ENCODE results near the gene HNRNPC.
"Not testable (repeated sequence)": the region's sequence is repeated elsewhere in the genome, so short reads cannot be mapped to it uniquely, and the experiment has no call there.

The HNRNPC gene

GRCh38 chr14:21227150-21227549 lies 42.1 kb downstream of the HNRNPC start:
- Histone ChIP-seq H3K27ac (ENCODE audit: low read length) (no peak overlapping the region), H3K9me3 (ENCODE audit: control insufficient read depth in 2 of 2, low read length in 2 of 2) (no peaks in the 10 kb centered on the region), H3K27me3 (ENCODE audit: control insufficient read depth in 1 of 2, insufficient read depth in 2 of 2, low read length in 2 of 2) (no peaks in the 10 kb centered on the region), H3K36me3 (ENCODE audit: control insufficient read depth in 2 of 2, insufficient read depth in 2 of 2, low read length in 2 of 2) (peaks cover 19 to 46% of the 10 kb centered on the region in 2 donors), H3K4me3 (ENCODE audit: low read length in 2 of 2) (no peak overlapping the region), H3K9ac (ENCODE audit: low read length in 2 of 2) (no peak overlapping the region), H3K4me1 (ENCODE audit: control insufficient read depth, insufficient read depth, low read length) (peaks cover 4% of the 10 kb centered on the region)

- H3K9ac ChIP-seq (ENCODE audit: low read length in 2 of 2): no peak overlapping the region
- no peak overlapping the region for H3K4me3 ChIP-seq (ENCODE audit: low read length in 2 of 2)
- no peak overlapping the region for H3K27ac ChIP-seq (ENCODE audit: low read length)
- no peaks in the 10 kb centered on the region for H3K9me3 ChIP-seq (ENCODE audit: control insufficient read depth in 2 of 2, low read length in 2 of 2)
- H3K4me1 ChIP-seq (ENCODE audit: control insufficient read depth, insufficient read depth, low read length): no peaks in the 10 kb centered on the region
- peaks cover 22 to 46% of the 10 kb centered on the region in 2 donors for H3K36me3 ChIP-seq (ENCODE audit: control insufficient read depth in 2 of 2, insufficient read depth in 2 of 2, low read length in 2 of 2)
- H3K27me3 ChIP-seq (ENCODE audit: control insufficient read depth in 1 of 2, insufficient read depth in 2 of 2, low read length in 2 of 2): no peaks in the 10 kb centered on the region
Measured at GRCh38 chr14:21226467-21226866, 42.8 kb downstream of the HNRNPC start.

GRCh38 chr14:21225164-21225563 lies 44.1 kb downstream of the HNRNPC start:
- not testable (repeated sequence) for H3K9ac ChIP-seq (ENCODE audit: low read length in 2 of 2); H3K27ac ChIP-seq (ENCODE audit: low read length)
- H3K36me3 ChIP-seq (ENCODE audit: control insufficient read depth in 2 of 2, insufficient read depth in 2 of 2, low read length in 2 of 2): peaks cover 22 to 41% of the 10 kb centered on the region in 2 donors

GRCh38 chr14:21220874-21221477 lies 48.3 kb downstream of the HNRNPC start:
- H3K9ac ChIP-seq (ENCODE audit: low read length in 2 of 2): no peak overlapping the region
- H3K4me3 ChIP-seq (ENCODE audit: low read length in 2 of 2): no peak overlapping the region
- H3K36me3 ChIP-seq (ENCODE audit: control insufficient read depth in 2 of 2, insufficient read depth in 2 of 2, low read length in 2 of 2): peaks cover 13 to 30% of the 10 kb centered on the region in 2 donors
- H3K27ac ChIP-seq (ENCODE audit: low read length): no peak overlapping the region
- H3K4me1 ChIP-seq (ENCODE audit: control insufficient read depth, insufficient read depth, low read length): no peaks in the 10 kb centered on the region
- no peaks in the 10 kb centered on the region for H3K9me3 ChIP-seq (ENCODE audit: control insufficient read depth in 2 of 2, low read length in 2 of 2)
- H3K27me3 ChIP-seq (ENCODE audit: control insufficient read depth in 1 of 2, insufficient read depth in 2 of 2, low read length in 2 of 2): no peaks in the 10 kb centered on the region

More at GRCh38 chr14:21225164-21225563, 44.1 kb downstream of the HNRNPC start:
- not testable (repeated sequence) for H3K4me3 ChIP-seq (ENCODE audit: low read length in 2 of 2); H3K27me3 ChIP-seq (ENCODE audit: control insufficient read depth in 1 of 2, insufficient read depth in 2 of 2, low read length in 2 of 2); H3K4me1 ChIP-seq (ENCODE audit: control insufficient read depth, insufficient read depth, low read length); H3K9me3 ChIP-seq (ENCODE audit: control insufficient read depth in 2 of 2, low read length in 2 of 2)

GRCh38 chr14:21219561-21220111 lies 49.6 kb downstream of the HNRNPC start:
- no peaks in the 10 kb centered on the region for H3K27me3 ChIP-seq (ENCODE audit: control insufficient read depth in 1 of 2, insufficient read depth in 2 of 2, low read length in 2 of 2)
- H3K36me3 ChIP-seq (ENCODE audit: control insufficient read depth in 2 of 2, insufficient read depth in 2 of 2, low read length in 2 of 2): peaks cover 21 to 23% of the 10 kb centered on the region in 2 donors
- H3K9me3 ChIP-seq (ENCODE audit: control insufficient read depth in 2 of 2, low read length in 2 of 2): no peaks in the 10 kb centered on the region
- no peak overlapping the region for H3K4me3 ChIP-seq (ENCODE audit: low read length in 2 of 2)
- H3K27ac ChIP-seq (ENCODE audit: low read length): no peak overlapping the region
- no peak overlapping the region for H3K9ac ChIP-seq (ENCODE audit: low read length in 2 of 2)
- no peaks in the 10 kb centered on the region for H3K4me1 ChIP-seq (ENCODE audit: control insufficient read depth, insufficient read depth, low read length)

- Histone ChIP-seq H3K27me3 (ENCODE audit: control insufficient read depth in 1 of 2, insufficient read depth in 2 of 2, low read length in 2 of 2) (no peaks in the 10 kb centered on the region), H3K4me1 (ENCODE audit: control insufficient read depth, insufficient read depth, low read length) (no peaks in the 10 kb centered on the region), H3K9me3 (ENCODE audit: control insufficient read depth in 2 of 2, low read length in 2 of 2) (no peaks in the 10 kb centered on the region), H3K4me3 (ENCODE audit: low read length in 2 of 2) (no peak overlapping the region), H3K9ac (ENCODE audit: low read length in 2 of 2) (no peak overlapping the region), H3K27ac (ENCODE audit: low read length) (no peak overlapping the region), H3K36me3 (ENCODE audit: control insufficient read depth in 2 of 2, insufficient read depth in 2 of 2, low read length in 2 of 2) (peaks cover 22 to 24% of the 10 kb centered on the region in 2 donors)
Measured at GRCh38 chr14:21219120-21219519, 50.1 kb downstream of the HNRNPC start.

- Histone ChIP-seq H3K9me3 (ENCODE audit: control insufficient read depth in 2 of 2, low read length in 2 of 2) (no peaks in the 10 kb centered on the region), H3K9ac (ENCODE audit: low read length in 2 of 2) (no peak overlapping the region), H3K27ac (ENCODE audit: low read length) (no peak overlapping the region), H3K4me3 (ENCODE audit: low read length in 2 of 2) (no peak overlapping the region), H3K36me3 (ENCODE audit: control insufficient read depth in 2 of 2, insufficient read depth in 2 of 2, low read length in 2 of 2) (peaks cover 31 to 43% of the 10 kb centered on the region in 2 donors), H3K4me1 (ENCODE audit: control insufficient read depth, insufficient read depth, low read length) (no peaks in the 10 kb centered on the region), H3K27me3 (ENCODE audit: control insufficient read depth in 1 of 2, insufficient read depth in 2 of 2, low read length in 2 of 2) (no peaks in the 10 kb centered on the region)
Measured at GRCh38 chr14:21215879-21216251, 53.4 kb downstream of the HNRNPC start.

GRCh38 chr14:21215130-21215878 lies 53.9 kb downstream of the HNRNPC start:
- Histone ChIP-seq H3K9ac (ENCODE audit: low read length in 2 of 2) (no peak overlapping the region), H3K36me3 (ENCODE audit: control insufficient read depth in 2 of 2, insufficient read depth in 2 of 2, low read length in 2 of 2) (peaks cover 29 to 43% of the 10 kb centered on the region in 2 donors), H3K27ac (ENCODE audit: low read length) (no peak overlapping the region), H3K4me3 (ENCODE audit: low read length in 2 of 2) (no peak overlapping the region), H3K9me3 (ENCODE audit: control insufficient read depth in 2 of 2, low read length in 2 of 2) (no peaks in the 10 kb centered on the region), H3K4me1 (ENCODE audit: control insufficient read depth, insufficient read depth, low read length) (no peaks in the 10 kb centered on the region), H3K27me3 (ENCODE audit: control insufficient read depth in 1 of 2, insufficient read depth in 2 of 2, low read length in 2 of 2) (no peaks in the 10 kb centered on the region)

GRCh38 chr14:21213652-21214051 lies 55.6 kb downstream of the HNRNPC start:
- Histone ChIP-seq H3K9me3 (ENCODE audit: control insufficient read depth in 2 of 2, low read length in 2 of 2) (no peaks in the 10 kb centered on the region), H3K9ac (ENCODE audit: low read length in 2 of 2) (no peak overlapping the region), H3K27me3 (ENCODE audit: control insufficient read depth in 1 of 2, insufficient read depth in 2 of 2, low read length in 2 of 2) (no peaks in the 10 kb centered on the region), H3K36me3 (ENCODE audit: control insufficient read depth in 2 of 2, insufficient read depth in 2 of 2, low read length in 2 of 2) (peaks cover 41 to 43% of the 10 kb centered on the region in 2 donors), H3K27ac (ENCODE audit: low read length) (no peak overlapping the region), H3K4me1 (ENCODE audit: control insufficient read depth, insufficient read depth, low read length) (no peaks in the 10 kb centered on the region), H3K4me3 (ENCODE audit: low read length in 2 of 2) (no peak overlapping the region)

GRCh38 chr14:21212824-21213223 lies 56.4 kb downstream of the HNRNPC start:
- not testable (repeated sequence) for H3K9ac ChIP-seq (ENCODE audit: low read length in 2 of 2); H3K27ac ChIP-seq (ENCODE audit: low read length); H3K9me3 ChIP-seq (ENCODE audit: control insufficient read depth in 2 of 2, low read length in 2 of 2); H3K27me3 ChIP-seq (ENCODE audit: control insufficient read depth in 1 of 2, insufficient read depth in 2 of 2, low read length in 2 of 2); H3K4me1 ChIP-seq (ENCODE audit: control insufficient read depth, insufficient read depth, low read length); H3K4me3 ChIP-seq (ENCODE audit: low read length in 2 of 2)
- peaks cover 41 to 50% of the 10 kb centered on the region in 2 donors for H3K36me3 ChIP-seq (ENCODE audit: control insufficient read depth in 2 of 2, insufficient read depth in 2 of 2, low read length in 2 of 2)

GRCh38 chr14:21211509-21211908 lies 57.7 kb downstream of the HNRNPC start:
- Histone ChIP-seq H3K36me3 (ENCODE audit: control insufficient read depth in 2 of 2, insufficient read depth in 2 of 2, low read length in 2 of 2) (peaks cover 41 to 53% of the 10 kb centered on the region in 2 donors), H3K4me1 (ENCODE audit: control insufficient read depth, insufficient read depth, low read length) (no peaks in the 10 kb centered on the region), H3K27ac (ENCODE audit: low read length) (no peak overlapping the region), H3K4me3 (ENCODE audit: low read length in 2 of 2) (no peak overlapping the region), H3K27me3 (ENCODE audit: control insufficient read depth in 1 of 2, insufficient read depth in 2 of 2, low read length in 2 of 2) (no peaks in the 10 kb centered on the region), H3K9ac (ENCODE audit: low read length in 2 of 2) (no peak overlapping the region), H3K9me3 (ENCODE audit: control insufficient read depth in 2 of 2, low read length in 2 of 2) (no peaks in the 10 kb centered on the region)
